GM12872 (cell line): ENCODE measurements around the gene MEIS1.

Source experiments
- TF ChIP-seq, protein P1 (sequence below): IDR thresholded peaks from 3 replicates; pipeline ENCODE4 v1.5.1; 2011; ENCODE audit warnings: low read depth, mild to moderate bottlenecking, low read length, moderate library complexity; ENCODE audit not compliant: insufficient read depth

Gene MEIS1

DNA sequence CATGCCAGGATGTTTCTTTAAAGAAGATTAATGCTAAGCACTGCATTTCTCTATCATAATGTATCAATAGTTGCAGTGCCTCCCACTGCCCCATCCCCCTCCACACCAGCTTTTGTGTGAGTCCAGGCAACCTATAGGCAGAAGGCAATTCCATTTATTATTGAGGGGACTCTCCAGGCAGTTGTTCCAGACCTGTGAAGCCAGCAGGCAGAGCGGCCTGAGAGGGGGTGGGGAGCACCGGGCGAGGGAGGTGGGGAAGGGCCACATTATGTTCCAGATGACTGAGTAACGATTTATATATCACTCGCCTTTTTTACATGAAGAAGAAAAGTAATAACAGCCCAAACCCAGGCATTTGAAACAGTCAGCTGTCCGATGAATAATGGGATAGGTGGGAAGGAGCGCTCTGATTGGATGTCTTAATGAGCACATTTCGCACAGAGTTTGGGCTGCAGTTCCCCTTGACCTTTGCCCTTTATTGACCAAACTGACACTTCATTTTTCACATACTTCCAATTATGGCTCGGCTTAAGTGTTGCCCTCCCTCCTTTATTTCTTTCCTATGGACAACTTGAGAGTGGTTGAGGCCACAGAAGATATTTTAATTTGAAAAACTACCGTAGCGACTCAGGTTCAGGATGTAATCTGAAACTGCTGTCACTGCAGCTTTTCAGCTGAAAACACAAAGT lies 34.4 kb downstream of the MEIS1 start:
- TF ChIP-seq, protein P1, sequence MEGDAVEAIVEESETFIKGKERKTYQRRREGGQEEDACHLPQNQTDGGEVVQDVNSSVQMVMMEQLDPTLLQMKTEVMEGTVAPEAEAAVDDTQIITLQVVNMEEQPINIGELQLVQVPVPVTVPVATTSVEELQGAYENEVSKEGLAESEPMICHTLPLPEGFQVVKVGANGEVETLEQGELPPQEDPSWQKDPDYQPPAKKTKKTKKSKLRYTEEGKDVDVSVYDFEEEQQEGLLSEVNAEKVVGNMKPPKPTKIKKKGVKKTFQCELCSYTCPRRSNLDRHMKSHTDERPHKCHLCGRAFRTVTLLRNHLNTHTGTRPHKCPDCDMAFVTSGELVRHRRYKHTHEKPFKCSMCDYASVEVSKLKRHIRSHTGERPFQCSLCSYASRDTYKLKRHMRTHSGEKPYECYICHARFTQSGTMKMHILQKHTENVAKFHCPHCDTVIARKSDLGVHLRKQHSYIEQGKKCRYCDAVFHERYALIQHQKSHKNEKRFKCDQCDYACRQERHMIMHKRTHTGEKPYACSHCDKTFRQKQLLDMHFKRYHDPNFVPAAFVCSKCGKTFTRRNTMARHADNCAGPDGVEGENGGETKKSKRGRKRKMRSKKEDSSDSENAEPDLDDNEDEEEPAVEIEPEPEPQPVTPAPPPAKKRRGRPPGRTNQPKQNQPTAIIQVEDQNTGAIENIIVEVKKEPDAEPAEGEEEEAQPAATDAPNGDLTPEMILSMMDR, result no peak

DNA sequence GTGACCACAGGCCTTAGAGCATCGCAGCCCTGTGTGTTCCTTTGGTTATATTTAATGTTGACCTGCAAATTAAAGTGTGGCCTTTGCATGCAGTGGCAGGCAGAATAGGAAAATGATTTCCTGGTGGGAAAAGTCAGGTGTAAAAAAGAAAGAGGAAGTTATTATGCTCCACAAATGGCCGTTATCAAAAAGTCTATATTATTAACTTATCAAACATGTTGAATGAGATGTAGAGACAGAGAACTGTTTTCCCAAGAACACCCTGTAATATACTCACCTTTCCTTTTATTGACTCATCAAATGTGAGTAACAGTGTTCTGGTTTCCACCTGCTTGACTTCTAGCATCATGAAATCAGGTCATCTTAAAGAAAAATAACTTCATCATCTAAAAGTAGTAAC lies 35.3 kb downstream of the MEIS1 start:
- TF ChIP-seq, protein P1, result no peak

DNA sequence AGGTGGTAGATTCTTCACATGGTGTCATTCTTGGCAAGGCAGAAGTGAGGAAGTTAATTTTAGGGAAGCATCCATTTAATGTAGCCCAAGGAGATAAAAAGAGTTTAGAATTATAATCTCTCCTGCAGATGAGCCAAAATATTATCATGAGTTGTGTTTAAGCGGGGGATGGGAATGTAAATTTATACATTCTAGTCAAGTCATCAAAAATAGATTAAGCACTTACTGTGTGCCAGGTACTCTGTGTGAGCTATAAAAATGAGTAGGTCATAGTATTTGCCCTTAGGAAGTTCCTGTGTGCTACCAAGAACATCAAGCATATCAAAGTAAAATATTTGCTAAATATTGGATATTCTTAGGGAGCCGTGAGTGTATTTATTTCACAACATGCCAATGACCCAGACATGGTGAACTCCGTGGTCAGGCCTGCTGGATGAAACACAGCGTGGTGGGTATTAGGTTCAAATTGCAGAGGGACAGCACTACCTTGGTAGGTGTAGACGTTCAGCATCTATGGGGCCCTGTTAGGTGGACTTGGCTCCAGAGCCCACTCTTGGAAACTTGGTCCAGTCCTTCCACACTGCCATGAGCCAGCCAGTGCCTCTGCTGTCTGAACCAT lies 37.4 kb downstream of the MEIS1 start:
- TF ChIP-seq, protein P1, result no peak

DNA sequence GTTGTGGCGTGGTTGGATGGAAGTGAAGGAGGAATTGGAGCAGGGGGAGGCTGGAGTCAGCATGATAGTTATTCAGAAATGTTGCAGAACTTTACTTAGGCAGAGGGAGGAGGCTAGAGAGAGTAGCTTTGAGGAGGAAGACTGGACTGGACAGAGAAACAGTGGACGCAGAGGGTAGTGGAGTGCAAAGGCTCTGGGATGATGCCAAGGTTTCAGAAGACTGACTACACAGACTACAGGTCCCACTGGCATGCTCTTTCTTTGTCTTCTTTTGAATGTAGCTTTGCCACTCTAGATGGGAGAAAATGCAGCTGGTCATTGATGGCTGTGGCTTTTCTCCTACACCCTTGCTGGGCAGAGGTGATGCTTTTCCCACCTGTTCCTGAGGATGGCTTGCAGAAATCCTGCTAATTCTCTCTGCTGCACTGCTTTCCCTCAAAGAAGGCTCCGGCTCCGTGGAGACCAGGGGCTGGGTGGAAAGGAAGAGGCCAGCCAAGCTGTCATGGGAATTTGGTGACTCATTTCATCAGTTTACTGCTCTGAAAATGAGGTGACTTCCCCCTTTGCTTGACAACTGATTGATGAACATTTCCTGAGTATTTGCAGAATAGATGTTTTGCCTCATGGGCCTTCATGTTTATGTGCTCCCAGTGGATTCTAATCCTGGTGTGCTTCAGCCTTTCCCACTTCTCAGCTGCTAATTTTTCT lies 42.4 kb downstream of the MEIS1 start:
- TF ChIP-seq, protein P1, result no peak

DNA sequence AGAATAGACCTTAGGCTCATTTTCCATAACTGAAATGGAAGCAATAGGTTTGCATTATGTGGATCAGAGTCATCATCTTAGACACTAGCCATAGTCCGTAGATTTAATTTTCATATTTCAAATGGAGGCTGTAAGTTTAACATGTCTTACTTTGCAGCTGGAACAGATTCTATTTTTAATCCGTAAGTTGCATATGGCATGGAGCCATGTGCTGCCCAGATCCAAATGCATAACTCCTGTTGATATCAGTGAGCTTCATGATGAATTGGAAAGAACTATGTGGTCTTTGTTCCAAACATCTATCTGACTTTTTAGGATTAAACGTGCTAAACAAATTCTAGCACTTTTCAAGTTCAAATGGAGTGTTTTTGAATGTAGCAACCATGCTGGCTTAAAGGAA lies 43.4 kb downstream of the MEIS1 start:
- TF ChIP-seq, protein P1, result no peak

DNA sequence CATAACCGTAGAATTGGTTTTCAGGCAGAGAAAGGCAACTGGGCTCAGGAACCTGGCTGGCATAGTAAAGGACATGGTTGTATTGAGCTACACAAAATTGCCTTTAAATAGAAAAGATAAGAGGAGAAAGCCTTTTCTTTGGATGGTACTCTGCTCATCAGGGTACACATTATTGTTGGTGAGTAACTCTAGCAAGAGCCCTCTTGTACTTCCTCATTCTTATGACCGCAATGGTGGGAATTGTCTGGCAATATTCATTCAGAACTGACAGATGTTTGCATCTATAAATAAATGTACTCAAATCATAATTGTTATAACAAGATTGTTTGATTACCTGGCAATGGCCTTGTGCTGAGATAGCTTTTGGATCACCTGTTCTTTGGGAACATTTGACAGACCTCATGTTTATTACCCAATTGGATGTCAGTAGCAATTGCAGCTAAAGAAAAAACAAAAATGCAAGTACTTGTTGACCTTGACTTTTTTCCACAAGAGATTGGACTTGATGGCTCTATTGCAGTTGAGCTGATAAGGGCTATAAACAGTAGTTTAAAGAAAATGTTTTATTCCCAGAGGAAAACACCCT lies 43.9 kb downstream of the MEIS1 start:
- TF ChIP-seq, protein P1, result no peak

DNA sequence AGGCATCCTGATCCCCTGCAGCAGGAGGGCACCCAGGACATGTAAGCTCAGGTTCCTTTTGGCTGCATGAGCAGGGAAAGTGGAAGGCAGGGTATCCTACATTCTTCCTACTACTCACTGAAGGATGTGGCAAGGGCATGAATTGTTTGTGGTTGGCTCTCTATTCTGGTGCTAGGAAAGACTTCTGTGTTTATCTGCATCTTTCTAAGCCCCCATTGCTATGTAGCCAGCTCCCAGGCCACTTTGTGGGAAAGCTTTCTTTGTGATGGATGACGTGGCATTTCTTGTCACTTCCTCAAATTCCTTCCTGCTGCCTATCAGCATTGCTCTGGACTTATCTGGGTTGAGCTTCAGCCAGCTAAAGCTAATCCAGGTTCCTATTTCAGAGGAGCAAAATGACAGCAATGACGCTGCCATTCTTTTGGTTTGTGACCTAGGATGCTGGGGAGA lies 46.2 kb downstream of the MEIS1 start:
- TF ChIP-seq, protein P1, result no peak
